PC-3 (cell line): ENCODE data around the gene SERBP1. TPM values are rescaled to one million over a fixed set of nuclear protein-coding genes. Genes with fewer than 3 reads are reported as not detected.

ENCODE experiments used
- ATAC-seq: fragments of 200-7000 bp; cut with Tn5 transposase; 2 replicates; pipeline ENCODE4 v1.9.1; 2020; ENCODE audit warnings: mild to moderate bottlenecking, moderate library complexity
- BruUV-seq: library from RNA; stranded (reverse); fragments of 400-500 nt; replicated peaks from 2 replicates; lab custom pipeline; 2021; lab: Mats Ljungman, UMichigan
- CTCF ChIA-PET: fragments of 300-600 bp; sonication (Branson Sonifier 250); formaldehyde crosslinking; loops from one replicate; lab custom pipeline; 2022; ENCODE audit warnings: antibody characterized with exemption; lab: Charles Lee
- POLR2A ChIA-PET: fragments of 300-600 bp; sonication (Branson Sonifier 250); formaldehyde crosslinking; loops from one replicate; lab custom pipeline; 2022; ENCODE audit warnings: antibody characterized with exemption; ENCODE audit not compliant: unreplicated experiment; lab: Charles Lee
- DNase-seq: peaks from one replicate; pipeline ENCODE4 v3.0.0-alpha.2; 2015
- H2AFZ ChIP-seq: fragments of 300-600 bp; sonication (generic); 2 replicates; pipeline ENCODE4 v1.6.0; 2016; ENCODE audit warnings: antibody characterized with exemption, low read length
- H3F3A ChIP-seq: fragments of 300-600 bp; sonication (generic); one replicate; pipeline ENCODE4 v1.6.0; 2017; ENCODE audit warnings: antibody characterized with exemption, low read length, control low read depth, mild to moderate bottlenecking; ENCODE audit not compliant: unreplicated experiment
- H3K27ac ChIP-seq: fragments of 300-600 bp; sonication (generic); 2 replicates; pipeline ENCODE4 v1.5.1; 2016; ENCODE audit warnings: mild to moderate bottlenecking, low read length
- H3K27me3 ChIP-seq: fragments of 300-600 bp; sonication (generic); 2 replicates; pipeline ENCODE4 v1.6.1; 2016; ENCODE audit warnings: low read length, mixed read lengths
- H3K36me3 ChIP-seq: fragments of 300-600 bp; sonication (generic); 2 replicates; pipeline ENCODE4 v1.6.1; 2016; ENCODE audit warnings: low read depth, mixed run types, low read length, mixed read lengths
- H3K4me1 ChIP-seq: fragments of 300-600 bp; sonication (generic); 2 replicates; pipeline ENCODE4 v1.5.1; 2016; ENCODE audit warnings: low read length; ENCODE audit not compliant: insufficient read depth
- H3K4me2 ChIP-seq: fragments of 300-600 bp; sonication (generic); 2 replicates; pipeline ENCODE4 v1.6.0; 2016; ENCODE audit warnings: low read length
- H3K4me3 ChIP-seq: fragments of 300-600 bp; sonication (generic); 2 replicates; pipeline ENCODE4 v1.5.1; 2016; ENCODE audit warnings: mild to moderate bottlenecking, low read length, mixed read lengths
- H3K79me2 ChIP-seq: fragments of 300-600 bp; sonication (generic); 2 replicates; pipeline ENCODE4 v1.6.1; 2017; ENCODE audit warnings: low read length, mixed read lengths
- H3K9ac ChIP-seq: fragments of 300-600 bp; sonication (generic); 2 replicates; pipeline ENCODE4 v1.6.0; 2016; ENCODE audit warnings: mild to moderate bottlenecking, low read length
- H3K9me2 ChIP-seq: fragments of 300-600 bp; sonication (generic); replicated peaks from 2 replicates; pipeline ENCODE4 v1.6.1; 2016; ENCODE audit warnings: mixed run types, low read length, mixed read lengths
- H3K9me3 ChIP-seq: fragments of 300-600 bp; sonication (generic); 2 replicates; pipeline ENCODE4 v1.6.1; 2016; ENCODE audit warnings: low read length, mixed read lengths
- H4K20me1 ChIP-seq: fragments of 300-600 bp; sonication (generic); 2 replicates; pipeline ENCODE4 v1.6.1; 2016; ENCODE audit warnings: low read length, mixed read lengths
- EZH2 ChIP-seq: fragments of 300-600 bp; sonication (generic); IDR thresholded peaks from one replicate; pipeline ENCODE4 v1.6.1; 2017; ENCODE audit warnings: antibody characterized with exemption, mild to moderate bottlenecking, low read length; ENCODE audit not compliant: unreplicated experiment
- EZH2phosphoT487 ChIP-seq: fragments of 300-600 bp; sonication (generic); IDR thresholded peaks from 2 replicates; pipeline ENCODE4 v1.6.1; 2018; ENCODE audit warnings: mild to moderate bottlenecking, antibody characterized with exemption, low read length, borderline replicate concordance
- intact Hi-C: fragments of 100-400 bp; cut with micrococcal nuclease; formaldehyde crosslinking; loops from 2 replicates; pipeline ENCODE4 v1.9.0; 2023
- total RNA-seq: library from RNA; depleted of rRNA; stranded (reverse); fragments of >200 nt; gene quantifications from 2 replicates; pipeline ENCODE4 v1.2.3, GENCODE V29; 2014
- TF ChIP-seq, protein P1 (sequence below): fragments of 300-600 bp; sonication (generic); conservative IDR thresholded peaks from 2 replicates; pipeline ENCODE4 v1.5.1; 2017; ENCODE audit warnings: antibody characterized with exemption, low read depth, mild to moderate bottlenecking, low read length

The SERBP1 gene
- total RNA-seq, 1 experiment from 2014 or later, result 256 TPM

DNA sequence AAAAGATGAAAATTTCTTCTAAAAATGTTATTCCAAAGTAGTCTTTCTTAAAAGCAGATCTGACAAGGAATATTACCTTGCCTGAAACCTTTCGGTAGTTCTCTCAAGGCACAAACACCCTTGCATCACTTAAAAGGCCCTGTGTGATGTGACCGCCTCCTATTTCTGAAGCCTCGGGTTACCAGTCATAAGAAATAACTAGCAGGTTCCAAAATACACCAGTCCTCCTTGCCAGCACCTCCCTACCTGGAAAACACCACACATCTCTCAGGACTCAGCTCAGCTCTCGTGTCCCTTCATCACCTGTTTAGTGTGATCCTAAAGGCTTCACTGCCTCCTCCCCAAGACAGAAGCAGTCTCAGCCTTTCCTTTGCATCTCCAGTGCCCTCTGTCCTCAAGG, 35.7 kb downstream of the SERBP1 start:
- Histone ChIP-seq H3K4me2 (no peak overlapping the region), H3K9ac (no peak overlapping the region), H3K79me2 (no peaks in the 10 kb centered on the region), H3K4me1 (no peaks in the 10 kb centered on the region), H3K27me3 (no peaks in the 10 kb centered on the region), H2AFZ (no peak overlapping the region), H3K27ac (no peak overlapping the region), H3F3A (no peaks in the 10 kb centered on the region), H4K20me1 (no peaks in the 10 kb centered on the region), H3K4me3 (no peak overlapping the region), H3K36me3 (peaks cover 8% of the 10 kb centered on the region; the same call in 1 of the 2 replicates), H3K9me3 (no peaks in the 10 kb centered on the region), H3K9me2 (no peaks in the 10 kb centered on the region)
- DNase-seq (no peak), ATAC-seq (no peak)
- TF ChIP-seq EZH2phosphoT487, result no peak
- TF ChIP-seq, protein P1, sequence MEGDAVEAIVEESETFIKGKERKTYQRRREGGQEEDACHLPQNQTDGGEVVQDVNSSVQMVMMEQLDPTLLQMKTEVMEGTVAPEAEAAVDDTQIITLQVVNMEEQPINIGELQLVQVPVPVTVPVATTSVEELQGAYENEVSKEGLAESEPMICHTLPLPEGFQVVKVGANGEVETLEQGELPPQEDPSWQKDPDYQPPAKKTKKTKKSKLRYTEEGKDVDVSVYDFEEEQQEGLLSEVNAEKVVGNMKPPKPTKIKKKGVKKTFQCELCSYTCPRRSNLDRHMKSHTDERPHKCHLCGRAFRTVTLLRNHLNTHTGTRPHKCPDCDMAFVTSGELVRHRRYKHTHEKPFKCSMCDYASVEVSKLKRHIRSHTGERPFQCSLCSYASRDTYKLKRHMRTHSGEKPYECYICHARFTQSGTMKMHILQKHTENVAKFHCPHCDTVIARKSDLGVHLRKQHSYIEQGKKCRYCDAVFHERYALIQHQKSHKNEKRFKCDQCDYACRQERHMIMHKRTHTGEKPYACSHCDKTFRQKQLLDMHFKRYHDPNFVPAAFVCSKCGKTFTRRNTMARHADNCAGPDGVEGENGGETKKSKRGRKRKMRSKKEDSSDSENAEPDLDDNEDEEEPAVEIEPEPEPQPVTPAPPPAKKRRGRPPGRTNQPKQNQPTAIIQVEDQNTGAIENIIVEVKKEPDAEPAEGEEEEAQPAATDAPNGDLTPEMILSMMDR, result no peak
- TF ChIP-seq EZH2, result no peak
- ChIA-PET POLR2A (no interaction called here), CTCF (no interaction called here)
- BruUV-seq, result no TSS peak
- intact Hi-C loops, result no loop called here

GRCh38 chr1:67393737-67394136, 36.5 kb downstream of the SERBP1 start:
- H3K27ac ChIP-seq, result no peak overlapping the region
- no TSS peak for BruUV-seq
- no peak overlapping the region for H3K4me2 ChIP-seq
- peaks cover 14% of the 10 kb centered on the region; the same call in 1 of the 2 replicates for H3K36me3 ChIP-seq
- H3K4me1 ChIP-seq, result no peaks in the 10 kb centered on the region
- no peak overlapping the region for H3K9ac ChIP-seq
- no peaks in the 10 kb centered on the region for H3K9me3 ChIP-seq
- ATAC-seq, result no peak
- ChIA-PET POLR2A (no interaction called here), CTCF (no interaction called here)
- H3K9me2 ChIP-seq, result no peaks in the 10 kb centered on the region
- TF ChIP-seq EZH2phosphoT487, result no peak
- TF ChIP-seq, protein P1, result no peak
- no peak for TF ChIP-seq EZH2
- no peaks in the 10 kb centered on the region for H3K27me3 ChIP-seq
- DNase-seq, result no peak
- no peaks in the 10 kb centered on the region for H3F3A ChIP-seq
- no peak overlapping the region for H3K4me3 ChIP-seq
- H4K20me1 ChIP-seq, result no peaks in the 10 kb centered on the region
- intact Hi-C loops, result no loop called here
- H2AFZ ChIP-seq, result no peak overlapping the region
- no peaks in the 10 kb centered on the region for H3K79me2 ChIP-seq

DNA sequence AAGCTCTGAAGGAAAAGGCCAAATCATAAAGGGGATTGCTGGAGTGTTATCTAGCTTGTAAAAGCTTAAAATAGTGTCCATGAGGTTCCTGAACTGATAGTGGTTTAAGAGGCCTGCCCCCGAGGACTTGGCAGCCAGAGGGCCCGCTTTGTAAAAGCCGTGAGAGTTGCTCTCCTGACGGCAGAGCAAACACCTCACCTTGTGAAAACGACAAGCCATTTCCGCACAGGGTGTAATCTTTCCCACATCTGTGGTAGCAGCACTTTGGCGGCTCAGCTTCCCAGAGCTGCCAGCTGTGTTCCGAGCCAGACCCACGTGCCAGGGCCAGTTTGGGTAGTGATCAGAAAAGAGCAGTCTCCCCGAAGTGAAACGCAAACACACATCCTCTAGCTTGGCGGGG, 37.0 kb downstream of the SERBP1 start:
- ATAC-seq, result no peak
- no TSS peak for BruUV-seq
- H3K9ac ChIP-seq, result no peak overlapping the region

More for the DNA sequence above, 37.0 kb downstream of the SERBP1 start:
- H3K27me3 ChIP-seq, result no peaks in the 10 kb centered on the region
- no peaks in the 10 kb centered on the region for H3K9me2 ChIP-seq
- intact Hi-C loops, result no loop called here
- H2AFZ ChIP-seq, result no peak overlapping the region
- H3K4me3 ChIP-seq, result no peak overlapping the region
- H4K20me1 ChIP-seq, result no peaks in the 10 kb centered on the region
- DNase-seq, result no peak
- H3K36me3 ChIP-seq, result peaks cover 16% of the 10 kb centered on the region; the same call in 1 of the 2 replicates
- H3K9me3 ChIP-seq, result no peaks in the 10 kb centered on the region
- H3K27ac ChIP-seq, result no peak overlapping the region
- H3K4me2 ChIP-seq, result no peak overlapping the region
- ChIA-PET POLR2A (no interaction called here), CTCF (no interaction called here)
- no peaks in the 10 kb centered on the region for H3F3A ChIP-seq
- no peaks in the 10 kb centered on the region for H3K79me2 ChIP-seq
- H3K4me1 ChIP-seq, result no peaks in the 10 kb centered on the region
- TF ChIP-seq EZH2phosphoT487, result no peak
- TF ChIP-seq EZH2, result no peak
- TF ChIP-seq, protein P1, result no peak
